ENCODE results near the gene DIO3.

DNA sequence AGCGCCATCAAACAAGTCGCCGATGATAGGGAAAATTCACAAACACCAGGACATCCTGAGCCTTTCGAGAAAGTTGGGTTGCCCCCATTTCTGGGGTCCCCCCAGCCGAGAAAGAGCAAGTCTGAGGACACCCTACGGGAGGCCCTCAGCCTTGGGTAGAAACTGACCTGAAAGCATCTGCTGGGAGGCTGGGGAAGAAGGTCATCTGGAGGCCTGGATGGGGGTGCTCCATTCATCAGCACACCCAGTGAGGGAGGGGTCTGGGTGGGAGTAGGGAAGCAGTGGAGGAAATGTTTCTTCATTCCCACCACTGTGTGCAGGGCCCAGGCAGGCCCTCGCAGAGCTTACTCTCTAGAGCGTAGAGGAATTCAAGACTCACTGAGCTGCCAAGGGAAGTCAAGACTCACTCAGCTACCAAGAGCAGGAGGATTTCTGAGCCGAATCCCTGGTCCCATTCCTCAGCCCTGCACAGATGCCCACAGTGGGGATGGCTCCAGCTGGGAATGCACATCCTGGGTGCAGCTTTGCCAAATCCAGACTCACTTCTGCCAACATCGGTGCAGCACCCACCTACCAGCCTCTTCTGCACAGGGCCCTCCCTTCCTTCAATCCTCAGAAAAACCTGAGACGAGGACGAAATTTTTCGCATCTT, 38.1 kb downstream of the DIO3 start:
- TF ChIP-seq, protein P1, sequence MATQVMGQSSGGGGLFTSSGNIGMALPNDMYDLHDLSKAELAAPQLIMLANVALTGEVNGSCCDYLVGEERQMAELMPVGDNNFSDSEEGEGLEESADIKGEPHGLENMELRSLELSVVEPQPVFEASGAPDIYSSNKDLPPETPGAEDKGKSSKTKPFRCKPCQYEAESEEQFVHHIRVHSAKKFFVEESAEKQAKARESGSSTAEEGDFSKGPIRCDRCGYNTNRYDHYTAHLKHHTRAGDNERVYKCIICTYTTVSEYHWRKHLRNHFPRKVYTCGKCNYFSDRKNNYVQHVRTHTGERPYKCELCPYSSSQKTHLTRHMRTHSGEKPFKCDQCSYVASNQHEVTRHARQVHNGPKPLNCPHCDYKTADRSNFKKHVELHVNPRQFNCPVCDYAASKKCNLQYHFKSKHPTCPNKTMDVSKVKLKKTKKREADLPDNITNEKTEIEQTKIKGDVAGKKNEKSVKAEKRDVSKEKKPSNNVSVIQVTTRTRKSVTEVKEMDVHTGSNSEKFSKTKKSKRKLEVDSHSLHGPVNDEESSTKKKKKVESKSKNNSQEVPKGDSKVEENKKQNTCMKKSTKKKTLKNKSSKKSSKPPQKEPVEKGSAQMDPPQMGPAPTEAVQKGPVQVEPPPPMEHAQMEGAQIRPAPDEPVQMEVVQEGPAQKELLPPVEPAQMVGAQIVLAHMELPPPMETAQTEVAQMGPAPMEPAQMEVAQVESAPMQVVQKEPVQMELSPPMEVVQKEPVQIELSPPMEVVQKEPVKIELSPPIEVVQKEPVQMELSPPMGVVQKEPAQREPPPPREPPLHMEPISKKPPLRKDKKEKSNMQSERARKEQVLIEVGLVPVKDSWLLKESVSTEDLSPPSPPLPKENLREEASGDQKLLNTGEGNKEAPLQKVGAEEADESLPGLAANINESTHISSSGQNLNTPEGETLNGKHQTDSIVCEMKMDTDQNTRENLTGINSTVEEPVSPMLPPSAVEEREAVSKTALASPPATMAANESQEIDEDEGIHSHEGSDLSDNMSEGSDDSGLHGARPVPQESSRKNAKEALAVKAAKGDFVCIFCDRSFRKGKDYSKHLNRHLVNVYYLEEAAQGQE (IDR thresholded peaks at IDR 0.05; ENCODE audit: low read depth): no peak
- no peak for TF ChIP-seq TAF1 (IDR thresholded peaks at IDR 0.05; ENCODE audit: low read depth)
- TF ChIP-seq FOXM1 (IDR thresholded peaks at IDR 0.05; ENCODE audit: borderline replicate concordance, low read depth): no peak
- TF ChIP-seq EP300 (IDR thresholded peaks at IDR 0.05; ENCODE audit: borderline replicate concordance): no peak
- TF ChIP-seq NFIC (IDR thresholded peaks at IDR 0.05): no peak
- no peak for TF ChIP-seq ZBTB7A (IDR thresholded peaks at IDR 0.05; ENCODE audit: low read depth)
